NCI-H187 (cell line): ENCODE data around the gene SYT17.
A peak's percentile ranks its signal among the peaks of the same experiment; 100 is the strongest.

Experiments
- DNase-seq, 2 experiments: peaks; one replicate each; lab custom pipeline; 2025; lab: John Stamatoyannopoulos, UW

SYT17 gene, protein sequence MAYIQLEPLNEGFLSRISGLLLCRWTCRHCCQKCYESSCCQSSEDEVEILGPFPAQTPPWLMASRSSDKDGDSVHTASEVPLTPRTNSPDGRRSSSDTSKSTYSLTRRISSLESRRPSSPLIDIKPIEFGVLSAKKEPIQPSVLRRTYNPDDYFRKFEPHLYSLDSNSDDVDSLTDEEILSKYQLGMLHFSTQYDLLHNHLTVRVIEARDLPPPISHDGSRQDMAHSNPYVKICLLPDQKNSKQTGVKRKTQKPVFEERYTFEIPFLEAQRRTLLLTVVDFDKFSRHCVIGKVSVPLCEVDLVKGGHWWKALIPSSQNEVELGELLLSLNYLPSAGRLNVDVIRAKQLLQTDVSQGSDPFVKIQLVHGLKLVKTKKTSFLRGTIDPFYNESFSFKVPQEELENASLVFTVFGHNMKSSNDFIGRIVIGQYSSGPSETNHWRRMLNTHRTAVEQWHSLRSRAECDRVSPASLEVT

DNA sequence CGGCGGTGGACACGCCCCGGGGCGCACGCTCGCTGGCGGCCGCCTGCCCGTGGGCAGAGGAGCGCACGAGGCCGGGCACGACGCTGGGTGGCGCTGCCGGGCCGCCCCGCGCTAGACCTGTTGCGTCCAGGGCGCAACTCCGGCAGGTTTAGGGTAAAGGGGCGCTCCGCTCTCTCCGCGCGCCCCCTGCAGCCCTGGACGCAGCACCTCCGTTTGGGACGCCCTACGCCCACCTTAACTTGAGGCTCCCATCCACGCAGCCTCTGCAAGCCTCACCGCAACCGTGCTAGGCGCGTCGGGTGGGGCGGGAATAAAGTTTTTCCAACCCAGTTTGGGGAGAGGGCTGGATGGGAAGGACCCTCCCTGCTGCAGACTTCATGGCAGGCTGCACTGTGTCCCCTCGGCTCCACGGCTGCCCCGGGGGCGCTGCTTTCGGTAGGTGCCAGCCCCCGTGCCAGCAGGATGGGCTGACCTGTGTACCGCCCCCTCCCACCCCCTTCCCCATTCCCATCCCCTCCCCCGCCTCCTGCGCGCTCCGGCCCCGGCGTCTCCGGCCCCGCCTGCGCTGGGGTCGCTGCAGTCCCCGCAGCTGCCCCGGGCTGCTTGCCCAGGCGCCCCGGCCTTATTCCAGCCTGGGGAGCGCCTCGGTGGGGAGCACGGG is at the start of gene SYT17:
Gene SYT17 (plus strand): TSS at position 531 of the 661 bp plus-strand sequence. CDS start 407 bp downstream, outside the sequence.
- peak; percentile 16 for DNase-seq

DNA sequence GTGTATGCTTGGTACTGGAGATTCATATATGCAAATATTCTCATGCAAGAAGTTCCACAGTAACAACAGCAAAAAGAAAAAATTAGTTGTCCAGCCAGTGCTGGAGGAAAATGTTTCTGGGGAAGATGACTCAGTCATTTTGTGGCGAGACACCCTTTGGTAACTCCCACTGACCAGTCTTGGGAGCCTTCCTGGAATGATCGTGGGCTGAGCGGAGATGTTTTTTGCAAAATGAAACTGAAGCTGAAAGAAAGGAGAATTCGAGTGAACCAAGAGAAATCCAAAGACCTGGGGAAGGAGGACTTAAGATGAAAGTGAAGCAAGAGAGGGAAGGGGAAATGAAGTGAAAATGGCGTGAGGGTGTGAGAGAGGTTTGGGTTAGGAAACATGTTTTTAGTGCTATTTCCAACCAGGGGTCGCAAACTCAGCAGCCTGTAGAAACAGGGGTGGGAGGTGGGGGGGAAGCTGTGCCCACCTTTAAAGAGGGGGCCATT is 49.1 kb upstream of the SYT17 start:
- DNase-seq: no peak

DNA sequence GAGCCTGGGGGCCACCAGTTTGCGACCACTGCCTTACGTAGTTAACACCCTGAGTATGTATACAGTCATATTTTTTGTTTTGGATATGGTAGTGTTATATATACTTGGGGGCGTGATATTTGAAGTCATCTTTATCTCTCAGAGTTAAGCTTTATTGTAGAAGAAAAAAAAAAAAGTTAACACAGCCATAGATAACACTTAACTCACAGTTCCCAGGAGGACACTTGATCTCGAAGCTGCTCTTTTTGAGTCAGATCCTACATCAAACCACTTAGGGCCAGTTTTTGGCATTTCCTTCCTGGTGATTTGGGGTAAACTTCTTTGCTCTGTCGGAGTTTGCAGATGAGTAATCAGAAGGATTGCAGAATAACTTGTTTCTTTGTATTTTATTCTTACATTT is 48.5 kb upstream of the SYT17 start:
- no peak for DNase-seq

DNA sequence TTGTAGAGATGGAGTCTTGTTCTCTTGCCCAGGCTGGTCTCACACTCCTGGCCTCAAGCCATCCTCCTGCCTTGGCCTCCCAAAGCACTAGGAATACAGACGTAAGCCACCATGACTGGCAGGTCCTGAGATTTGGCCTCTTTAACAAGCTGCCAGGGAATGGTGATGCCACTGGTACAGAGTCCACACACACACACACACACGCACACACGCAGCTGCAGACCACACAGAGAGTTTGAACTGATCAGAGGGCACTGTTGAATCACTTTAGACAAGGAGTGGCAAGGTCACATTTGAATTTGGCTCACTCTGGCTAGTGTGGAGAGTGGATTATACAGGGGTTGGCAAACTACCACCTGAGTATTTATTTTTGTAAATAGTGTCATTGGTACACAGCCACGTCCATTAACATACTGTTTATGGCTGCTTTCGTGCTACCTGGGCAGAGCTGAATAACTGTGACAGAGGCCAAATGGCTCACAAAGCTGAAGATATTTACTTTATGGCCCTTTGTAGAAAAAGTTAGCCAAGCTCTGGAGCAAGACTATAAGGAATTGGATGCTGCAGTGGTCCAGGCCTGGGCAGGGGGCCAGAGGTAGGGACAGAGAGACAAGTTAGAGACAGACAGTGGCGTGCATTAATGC is 44.4 kb upstream of the SYT17 start:
- DNase-seq: no peak

DNA sequence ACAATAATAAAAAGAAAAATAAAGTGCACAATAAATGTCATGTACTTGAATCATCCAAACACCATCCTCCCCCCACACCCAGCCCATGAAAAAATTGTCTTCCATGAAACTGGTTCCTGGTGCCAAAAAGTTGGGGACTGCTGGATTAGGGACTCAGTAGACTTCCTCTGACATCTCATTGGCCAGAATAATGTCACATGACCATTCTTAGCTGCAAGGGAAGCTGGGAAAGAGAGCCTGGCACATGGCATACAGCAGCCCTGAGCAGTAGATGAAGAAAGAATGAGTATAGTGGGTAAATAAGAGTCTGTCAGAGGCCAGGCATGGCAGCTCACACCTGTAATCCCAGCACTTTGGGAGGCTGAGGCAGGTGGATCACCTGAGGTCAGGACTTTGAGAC is 41.7 kb upstream of the SYT17 start:
- DNase-seq: no peak

DNA sequence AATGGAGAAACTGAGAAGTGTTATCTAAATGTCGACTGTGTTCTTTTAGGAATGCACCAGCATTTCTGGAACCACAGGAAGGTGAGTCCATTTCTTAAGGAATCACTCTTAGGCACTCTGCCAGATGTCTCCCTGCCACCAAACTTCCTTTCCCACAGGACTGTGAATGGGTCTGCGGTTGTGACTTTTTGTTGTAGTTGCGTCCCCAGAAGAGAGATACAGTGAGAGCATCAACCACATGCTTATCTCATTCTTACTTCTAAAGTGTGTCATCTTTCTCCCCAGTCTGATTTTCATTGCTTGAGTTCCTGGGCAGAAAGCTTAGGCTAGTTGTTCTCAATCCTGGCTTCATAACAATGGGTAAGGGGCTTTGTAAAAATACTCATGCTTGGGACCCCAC is 40.8 kb upstream of the SYT17 start:
- no peak for DNase-seq

DNA sequence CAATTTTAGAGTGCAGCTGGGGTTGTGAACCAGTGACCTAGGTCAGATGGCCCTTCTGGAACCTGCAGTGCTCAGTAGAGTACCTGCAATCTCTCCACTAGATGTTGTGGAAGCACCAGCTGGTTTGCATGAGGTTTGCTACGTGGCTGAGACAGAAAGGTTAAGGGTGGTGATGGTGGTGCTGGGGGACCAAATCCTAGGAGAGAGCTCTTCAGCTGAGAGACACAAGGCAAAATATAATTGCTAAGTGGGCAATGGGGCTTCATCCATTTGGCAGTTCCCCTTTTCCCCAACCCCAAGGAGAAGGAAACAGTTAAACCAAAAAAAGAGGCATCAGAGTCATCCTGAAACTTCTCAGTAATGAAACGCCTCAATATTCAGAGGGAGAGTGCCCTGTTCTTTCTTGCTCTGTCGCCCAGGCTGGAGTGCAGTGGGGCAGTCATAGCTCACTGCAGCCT is 40.3 kb upstream of the SYT17 start:
- DNase-seq: no peak

DNA sequence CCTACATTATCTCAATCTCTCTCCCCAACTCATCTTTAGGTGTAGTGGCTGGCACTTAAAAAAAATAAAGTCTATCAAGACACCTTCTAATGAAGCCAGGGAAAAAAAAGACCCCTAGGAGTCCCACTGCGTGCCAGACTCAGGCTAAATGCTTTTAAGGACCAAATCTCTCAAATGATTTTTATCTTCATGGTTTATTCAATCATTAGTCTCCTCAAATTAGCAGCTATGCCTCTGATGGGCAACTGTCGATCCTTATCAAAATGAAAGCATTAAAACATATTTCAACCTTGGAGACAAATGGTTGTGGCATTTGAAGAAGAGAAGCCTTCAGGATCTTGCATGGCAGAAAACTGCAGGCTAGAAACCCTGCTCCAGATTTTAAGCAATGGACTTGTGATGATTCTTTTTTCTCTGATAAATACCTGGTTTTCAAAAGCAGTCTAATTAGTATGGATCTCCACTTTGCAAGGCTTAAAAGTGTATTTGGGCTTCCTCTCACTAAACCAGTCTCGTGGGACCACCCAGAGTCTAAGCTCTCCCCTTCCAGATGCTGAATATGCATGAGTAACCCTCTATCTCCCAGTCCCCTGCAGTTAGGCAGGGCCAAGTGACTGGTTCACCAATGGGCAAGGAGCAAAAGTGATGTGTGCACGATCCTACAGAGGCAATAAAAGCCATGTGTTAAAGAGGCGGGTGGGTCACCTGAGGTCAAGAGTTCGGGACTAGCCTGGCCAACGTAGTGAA is 39.4 kb upstream of the SYT17 start:
- no peak for DNase-seq

DNA sequence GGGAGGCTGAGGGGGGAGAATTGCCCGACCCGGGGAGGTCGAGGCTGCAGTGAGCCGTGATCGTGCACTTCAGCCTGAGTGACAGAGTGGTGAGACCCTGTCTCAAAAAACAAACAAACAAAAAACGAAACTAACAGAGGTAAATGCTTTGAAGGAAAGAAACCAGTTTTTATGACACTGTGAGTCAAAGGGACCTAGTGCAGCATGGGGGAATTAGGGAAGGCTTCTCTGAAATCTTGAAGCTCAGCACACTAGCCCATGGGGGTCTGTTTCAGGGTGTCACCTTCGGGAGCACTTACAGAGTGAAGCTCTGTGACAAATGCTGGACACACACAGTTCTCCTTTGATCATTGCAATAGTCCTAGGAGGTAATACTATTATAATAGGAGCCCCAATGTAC is 37.7 kb upstream of the SYT17 start:
- DNase-seq: no peak

DNA sequence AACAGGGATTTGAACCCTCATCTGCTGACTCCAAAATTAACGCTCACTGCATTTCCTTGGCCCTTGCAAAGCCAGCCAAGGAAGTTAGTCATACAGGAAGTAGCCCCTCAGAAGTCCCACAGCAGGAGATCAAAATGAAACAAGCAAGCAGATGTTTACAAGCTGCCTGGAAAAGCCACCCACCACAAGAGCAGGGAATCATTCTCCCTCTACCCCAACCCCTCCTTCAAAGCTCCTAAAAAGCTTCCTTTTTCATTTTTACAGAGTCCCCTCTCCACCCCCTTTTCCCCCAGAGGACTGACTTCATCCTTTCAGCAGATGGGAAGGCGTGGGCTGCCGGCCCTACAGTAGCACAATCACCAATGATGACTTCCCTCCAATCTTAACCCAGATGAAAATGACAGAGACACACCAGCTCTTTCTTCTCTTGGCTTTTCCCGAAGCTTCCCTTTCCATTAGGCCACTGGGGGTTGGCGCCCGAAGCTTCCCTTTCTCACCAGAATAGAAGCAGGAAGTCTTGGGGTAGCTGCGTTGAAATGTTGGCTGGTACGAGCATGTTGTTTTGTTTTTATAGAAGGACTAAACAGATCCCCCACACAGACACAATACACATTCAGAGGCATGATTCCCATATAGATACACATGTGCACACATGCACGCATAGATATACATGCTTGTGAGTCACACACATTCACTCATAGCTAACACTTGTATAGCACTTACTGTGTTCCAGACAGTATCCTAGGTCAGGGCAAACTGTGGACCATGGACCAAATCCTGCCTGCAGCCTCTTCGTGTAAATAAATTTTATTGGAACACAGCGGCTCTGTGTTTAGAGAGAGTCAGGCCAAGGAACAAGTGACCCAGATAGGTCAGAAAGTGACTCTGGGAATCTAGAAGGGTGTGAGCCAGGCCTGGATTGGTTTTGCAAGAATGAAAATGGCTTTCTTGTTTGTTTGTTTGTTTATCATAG is 36.9 kb upstream of the SYT17 start:
- no peak for DNase-seq

DNA sequence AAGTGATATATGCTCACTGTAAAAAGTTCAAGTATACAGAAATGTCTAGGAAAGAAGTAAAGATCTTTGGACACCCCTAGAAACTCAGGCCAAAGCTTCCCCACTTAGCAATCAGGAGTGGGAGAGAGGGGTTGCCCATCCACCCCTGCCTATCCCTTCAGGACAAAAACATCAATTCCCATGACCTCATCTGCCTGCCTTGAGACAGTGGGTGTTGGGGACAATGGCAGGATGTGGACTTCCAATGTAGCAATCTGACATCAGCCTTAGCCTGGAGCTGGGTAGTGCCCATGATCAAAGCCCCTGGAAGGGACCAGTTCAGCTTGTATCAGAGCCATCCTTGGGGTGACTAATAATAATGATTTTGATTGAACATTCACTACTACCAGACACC is 36.2 kb upstream of the SYT17 start:
- no peak for DNase-seq

DNA sequence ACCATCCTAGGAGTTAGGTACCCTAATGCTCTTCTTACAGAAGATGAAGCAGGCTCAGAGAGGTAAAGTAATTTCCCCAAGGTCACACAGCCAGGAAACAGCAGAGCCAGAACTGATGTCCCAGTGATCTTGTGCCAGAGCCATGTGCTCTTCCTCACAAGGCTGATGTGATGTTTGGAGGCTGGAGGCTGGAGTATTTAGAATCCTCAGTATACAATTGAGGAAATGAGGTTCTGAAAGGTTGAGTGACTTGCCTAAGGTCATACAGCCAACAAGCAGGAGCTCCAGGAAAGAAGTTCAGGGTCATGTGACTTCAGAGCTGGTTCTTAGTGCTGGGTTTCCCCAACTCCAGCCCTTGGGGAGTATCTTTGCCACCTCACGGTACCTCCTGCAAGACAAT is 35.8 kb upstream of the SYT17 start:
- DNase-seq: no peak

DNA sequence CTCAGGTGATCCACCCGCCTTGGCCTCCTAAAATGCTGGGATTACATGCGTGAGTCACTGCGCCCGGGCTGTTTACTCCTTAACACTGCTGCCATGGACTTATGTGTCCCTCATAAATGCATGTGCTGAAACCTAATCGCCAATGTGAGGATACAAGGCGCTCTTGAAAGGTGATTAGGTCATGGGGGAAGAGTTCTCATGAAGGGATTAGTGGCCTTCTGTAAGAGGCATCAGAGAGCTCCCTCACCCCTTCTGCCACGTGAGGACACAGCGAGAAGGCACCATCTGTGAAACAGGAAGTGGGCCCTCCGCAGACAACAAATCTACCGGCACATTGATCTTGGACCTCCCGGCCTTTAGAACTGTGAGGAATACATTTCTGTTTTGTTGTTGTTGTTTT is 35.1 kb upstream of the SYT17 start:
- DNase-seq: no peak

DNA sequence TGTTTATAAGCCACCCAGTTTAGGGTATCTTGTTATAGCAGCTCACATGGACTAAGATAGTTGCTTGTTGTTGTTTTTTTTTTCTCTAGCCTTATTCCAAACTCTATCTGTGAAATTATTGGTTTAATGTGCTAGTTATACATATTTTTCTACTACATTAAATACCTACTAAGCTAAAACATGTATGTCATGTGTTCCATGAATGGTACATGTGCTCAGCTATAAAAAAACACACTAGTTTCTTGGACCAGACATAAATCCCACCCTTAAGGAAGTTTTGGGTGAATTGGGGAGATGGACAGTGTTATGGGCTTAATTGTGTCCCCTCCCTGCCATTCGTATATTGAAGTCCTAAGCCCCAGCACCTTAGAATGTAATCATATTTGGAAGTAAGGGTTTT is 34.4 kb upstream of the SYT17 start:
- no peak for DNase-seq

DNA sequence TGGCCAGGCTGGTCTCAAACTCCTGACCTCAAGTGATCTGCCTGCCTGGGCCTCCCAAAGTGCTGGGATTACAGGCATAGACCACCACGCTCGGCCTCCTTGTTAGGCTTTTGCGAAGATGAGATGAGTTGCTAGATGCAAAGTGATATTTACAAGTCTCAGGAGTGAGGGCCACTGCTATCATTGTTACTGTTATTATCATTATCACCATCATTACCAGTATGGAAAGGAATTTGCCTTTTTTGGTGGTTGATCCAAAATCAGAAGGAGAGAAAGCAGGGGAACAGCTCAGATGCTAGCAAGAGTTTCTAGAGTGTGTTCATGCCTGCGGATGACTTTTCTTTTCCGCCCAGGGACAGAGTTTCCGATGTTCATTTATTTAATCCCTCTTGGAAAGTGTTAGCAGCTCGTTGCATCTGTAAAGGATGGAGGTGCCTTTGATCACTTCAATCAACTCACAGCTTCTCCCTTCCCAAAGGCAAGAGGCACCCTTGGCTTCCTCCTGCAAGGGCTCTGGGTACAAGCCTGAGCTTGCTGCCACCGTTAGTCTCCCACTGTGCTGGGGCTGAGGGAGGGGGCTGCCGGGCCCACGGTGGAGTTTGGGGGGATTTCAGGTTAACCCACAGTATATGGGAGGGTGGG is 32.7 kb upstream of the SYT17 start:
- no peak for DNase-seq

DNA sequence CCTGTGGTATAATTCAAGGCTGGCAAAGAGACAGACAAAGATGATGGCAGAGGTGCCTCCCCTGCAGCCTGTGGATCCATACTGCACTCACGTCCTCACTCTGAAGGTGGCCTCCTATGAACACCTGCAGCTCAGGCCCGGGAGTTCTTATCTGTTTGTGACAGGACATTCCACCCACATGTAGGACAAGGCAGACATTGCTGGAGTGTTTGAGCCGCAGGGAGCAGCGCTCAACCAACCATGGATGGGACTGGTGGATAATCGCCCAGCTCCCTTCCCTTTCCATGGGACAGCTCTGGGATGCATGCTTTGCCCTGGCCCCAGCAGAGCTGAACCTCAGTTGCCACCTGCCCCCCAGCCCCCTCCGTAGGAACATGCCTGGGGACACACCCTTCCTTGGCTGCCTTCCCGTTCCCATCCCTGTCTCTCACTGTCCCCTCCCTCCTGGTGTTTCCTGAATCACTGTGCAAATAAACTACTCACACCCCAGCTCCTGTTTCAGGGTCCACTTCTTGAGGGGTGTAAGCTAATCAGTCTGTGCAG is 32.1 kb upstream of the SYT17 start:
- no peak for DNase-seq

DNA sequence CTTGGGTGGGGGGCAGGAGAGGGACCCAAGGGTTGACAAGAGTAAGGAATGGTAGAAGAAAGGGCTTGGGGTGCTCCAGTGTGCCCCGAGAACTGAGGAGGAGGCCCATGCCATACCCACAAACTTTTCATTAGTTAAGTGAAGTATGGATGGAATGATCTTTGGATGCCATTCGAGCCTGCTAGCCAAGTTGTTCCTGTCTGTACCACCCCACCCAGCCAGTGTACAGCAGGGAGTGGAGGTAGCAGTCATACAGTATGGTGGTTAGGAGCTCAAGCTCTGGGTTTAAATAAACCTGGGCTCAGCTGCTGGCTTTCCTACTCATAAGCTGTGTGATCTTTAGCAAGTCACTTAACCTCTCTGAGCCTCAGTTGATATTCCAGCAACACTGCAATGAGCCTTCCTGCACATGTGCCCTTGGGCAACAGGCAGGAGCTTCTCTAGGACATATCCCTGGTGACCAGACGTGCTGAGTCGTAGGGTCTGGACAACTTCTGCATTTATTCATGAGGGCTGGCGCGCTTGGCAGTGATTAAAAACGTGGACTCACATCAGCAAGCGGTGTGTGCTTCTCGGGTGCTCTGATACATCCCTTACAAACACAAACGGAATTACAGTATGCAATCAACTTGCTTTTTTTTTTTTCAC is 31.4 kb upstream of the SYT17 start:
- DNase-seq: no peak

DNA sequence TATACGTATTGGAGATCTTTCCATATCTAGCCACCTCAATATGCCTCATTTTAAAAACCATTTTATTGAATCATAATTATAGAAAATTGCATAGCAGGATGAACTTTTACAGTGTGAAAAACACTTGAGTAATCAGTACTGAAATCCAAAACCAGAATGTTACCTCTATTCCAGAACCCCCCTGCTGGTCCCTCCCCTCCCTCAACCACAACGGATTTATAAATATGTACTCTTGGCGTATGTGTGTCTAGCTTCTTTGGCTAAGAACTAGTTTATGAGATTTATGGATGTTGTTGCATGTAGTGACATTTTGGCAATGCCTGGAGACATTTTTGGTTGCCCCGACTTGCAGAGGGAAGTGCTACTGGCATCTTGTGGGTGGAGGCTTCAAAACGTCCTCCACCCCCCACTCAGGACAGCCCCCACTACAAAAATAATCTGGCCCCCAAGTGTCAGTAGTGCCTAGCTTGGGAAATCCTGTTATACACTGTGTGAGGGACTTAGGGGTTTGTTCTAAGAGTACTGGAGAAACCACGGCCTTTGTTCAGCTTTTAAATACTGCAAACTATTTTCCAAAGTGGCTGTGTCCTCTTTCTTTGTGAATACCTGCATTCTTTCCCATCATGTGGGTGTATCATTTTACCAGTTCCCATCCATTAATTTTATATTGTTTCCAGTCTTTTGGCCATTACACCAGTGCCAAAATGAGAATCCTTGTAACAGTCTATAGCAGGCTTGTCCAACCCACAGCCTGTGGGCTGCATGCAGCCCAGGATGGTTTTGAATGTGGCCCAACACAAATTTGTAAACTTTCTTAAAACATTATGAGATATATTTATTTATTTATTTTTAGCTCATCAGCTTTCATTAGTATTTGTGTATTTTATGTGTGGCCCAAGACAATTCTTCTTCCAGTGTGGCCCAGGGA is 30.6 kb upstream of the SYT17 start:
- no peak for DNase-seq
